Esophagus squamous epithelium (tissue), 5 donors: ENCODE results near the gene FBXL14. TPM values are rescaled to one million over a fixed set of nuclear protein-coding genes. Genes with fewer than 3 reads are reported as not detected.

ENCODE experiments used
- DNase-seq: peaks from one replicate; lab custom pipeline; 2025; lab: John Stamatoyannopoulos, UW
- H3K27ac ChIP-seq, 4 donors: fragments of 200-600 bp; sonication (generic); one replicate each; pipeline ENCODE4 v1.5.1; 2016 to 2019; ENCODE audit warnings: mild to moderate bottlenecking in 1 of 4
- H3K27me3 ChIP-seq, 4 donors: fragments of 200-600 bp; sonication (generic); 1 replicate in 3 of 4; 2 replicates in 1 of 4; pipeline versions ENCODE4 v1.5.1 to v1.6.0; 2017 to 2021; ENCODE audit warnings: antibody characterized with exemption in 1 of 4
- H3K36me3 ChIP-seq, 3 donors: fragments of 200-600 bp; sonication (generic); one replicate each; pipeline ENCODE4 v1.5.1; 2016 to 2019
- H3K4me1 ChIP-seq, 3 donors: fragments of 200-600 bp; sonication (generic); one replicate each; pipeline ENCODE4 v1.5.1; 2017 to 2019
- H3K4me3 ChIP-seq, 4 donors: fragments of 200-600 bp; sonication (generic); 1 replicate in 3 of 4; 2 replicates in 1 of 4; pipeline ENCODE4 v1.5.1; 2016 to 2019; ENCODE audit warnings: mild to moderate bottlenecking in 2 of 4, moderate library complexity in 1 of 4
- H3K9me3 ChIP-seq, 3 donors: fragments of 200-600 bp; sonication (generic); one replicate each; pipeline ENCODE4 v1.5.1; 2016 to 2019
- POLR2A ChIP-seq, 4 donors: fragments of 450-650 bp; IDR thresholded peaks; one replicate each; pipeline ENCODE4 v1.6.1; 2017; ENCODE audit warnings: antibody characterized with exemption in 4 of 4, mild to moderate bottlenecking in 4 of 4, moderate library complexity in 3 of 4
- WGBS, 2 donors: methylation state at CpG; one replicate each; pipeline ENCODE4 v1.1.5; 2018; 5-methylcytosine and 5-hydroxymethylcytosine counted together
- intact Hi-C: fragments of 100-400 bp; cut with DNase I; formaldehyde crosslinking; loops from one replicate; pipeline ENCODE4 v1.15.0; 2022
- total RNA-seq, 4 donors: library from RNA; depleted of rRNA; stranded (reverse); fragments of >200 nt; gene quantifications; one replicate each; pipeline ENCODE4 v1.1.0, GENCODE V29; 2016
- TF ChIP-seq, protein P1 (sequence below), 6 experiments: fragments of 450-650 bp in 4 of 6; fragments of 200-600 bp in 2 of 6; sonication (generic) in 2 of 6; IDR thresholded peaks; one replicate each; pipeline ENCODE4 v1.5.1; 2016 to 2019; ENCODE audit warnings: antibody characterized with exemption in 6 of 6, mild to moderate bottlenecking in 4 of 6, moderate library complexity in 4 of 6
- donor health status: DM: yes; HTN: yes; CAD: no.

Gene FBXL14
- total RNA-seq, 4 donors from 2014 or later: 6.5 to 14.9 (median 8.8) TPM

GRCh38 chr12:1544996-1545700 is 49.2 kb downstream of the FBXL14 start:
- intact Hi-C loops: no loop called here
- WGBS, 2 donors: 33 to 44% methylated on average over 7 of the region's 7 CpGs

GRCh38 chr12:1542599-1542998 is 51.8 kb downstream of the FBXL14 start:
- no peak overlapping the region for H3K4me3 ChIP-seq
- H3K27ac ChIP-seq: no peak overlapping the region
- no peaks in the 10 kb centered on the region for H3K27me3 ChIP-seq
- H3K9me3 ChIP-seq: no peaks in the 10 kb centered on the region
- TF ChIP-seq POLR2A (IDR thresholded peaks at IDR 0.05): no peak
- TF ChIP-seq, protein P1, sequence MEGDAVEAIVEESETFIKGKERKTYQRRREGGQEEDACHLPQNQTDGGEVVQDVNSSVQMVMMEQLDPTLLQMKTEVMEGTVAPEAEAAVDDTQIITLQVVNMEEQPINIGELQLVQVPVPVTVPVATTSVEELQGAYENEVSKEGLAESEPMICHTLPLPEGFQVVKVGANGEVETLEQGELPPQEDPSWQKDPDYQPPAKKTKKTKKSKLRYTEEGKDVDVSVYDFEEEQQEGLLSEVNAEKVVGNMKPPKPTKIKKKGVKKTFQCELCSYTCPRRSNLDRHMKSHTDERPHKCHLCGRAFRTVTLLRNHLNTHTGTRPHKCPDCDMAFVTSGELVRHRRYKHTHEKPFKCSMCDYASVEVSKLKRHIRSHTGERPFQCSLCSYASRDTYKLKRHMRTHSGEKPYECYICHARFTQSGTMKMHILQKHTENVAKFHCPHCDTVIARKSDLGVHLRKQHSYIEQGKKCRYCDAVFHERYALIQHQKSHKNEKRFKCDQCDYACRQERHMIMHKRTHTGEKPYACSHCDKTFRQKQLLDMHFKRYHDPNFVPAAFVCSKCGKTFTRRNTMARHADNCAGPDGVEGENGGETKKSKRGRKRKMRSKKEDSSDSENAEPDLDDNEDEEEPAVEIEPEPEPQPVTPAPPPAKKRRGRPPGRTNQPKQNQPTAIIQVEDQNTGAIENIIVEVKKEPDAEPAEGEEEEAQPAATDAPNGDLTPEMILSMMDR (IDR thresholded peaks at IDR 0.05): no peak
- H3K36me3 ChIP-seq: no peaks in the 10 kb centered on the region
- intact Hi-C loops: no loop called here
- DNase-seq: no peak
- H3K4me1 ChIP-seq: peaks cover 0 to 47% (median 0%) of the 10 kb centered on the region in 3 donors
- 93 to 96% methylated on average over 7 of the region's 7 CpGs for WGBS, 2 donors

More at GRCh38 chr12:1544996-1545700, 49.2 kb downstream of the FBXL14 start:
- no peak for DNase-seq
- H3K4me3 ChIP-seq: no peak overlapping the region
- H3K27ac ChIP-seq: no peak overlapping the region
- H3K9me3 ChIP-seq: no peaks in the 10 kb centered on the region
- no peaks in the 10 kb centered on the region for H3K27me3 ChIP-seq
- no peak for TF ChIP-seq POLR2A (IDR thresholded peaks at IDR 0.05)
- TF ChIP-seq, protein P1 (IDR thresholded peaks at IDR 0.05): peak in 2 of 6 experiments; percentile 4 to 35
- peaks cover 0 to 39% (median 0%) of the 10 kb centered on the region in 3 donors for H3K4me1 ChIP-seq
- H3K36me3 ChIP-seq: no peaks in the 10 kb centered on the region

GRCh38 chr12:1540690-1541089 is 53.7 kb downstream of the FBXL14 start:
- 22 to 80% methylated on average over 6 of the region's 6 CpGs for WGBS, 2 donors
- Histone ChIP-seq H3K4me1 (peaks cover 0 to 36% (median 0%) of the 10 kb centered on the region in 3 donors), H3K4me3 (no peak overlapping the region), H3K9me3 (no peaks in the 10 kb centered on the region), H3K36me3 (no peaks in the 10 kb centered on the region), H3K27me3 (peaks cover 0 to 9% (median 0%) of the 10 kb centered on the region in 4 donors), H3K27ac (peak overlapping the region in 2 of 4 donors; percentile 25 to 45)
- intact Hi-C loops: no loop called here
- TF ChIP-seq, protein P1 (IDR thresholded peaks at IDR 0.05): no peak
- no peak for TF ChIP-seq POLR2A (IDR thresholded peaks at IDR 0.05)
- no peak for DNase-seq

DNA sequence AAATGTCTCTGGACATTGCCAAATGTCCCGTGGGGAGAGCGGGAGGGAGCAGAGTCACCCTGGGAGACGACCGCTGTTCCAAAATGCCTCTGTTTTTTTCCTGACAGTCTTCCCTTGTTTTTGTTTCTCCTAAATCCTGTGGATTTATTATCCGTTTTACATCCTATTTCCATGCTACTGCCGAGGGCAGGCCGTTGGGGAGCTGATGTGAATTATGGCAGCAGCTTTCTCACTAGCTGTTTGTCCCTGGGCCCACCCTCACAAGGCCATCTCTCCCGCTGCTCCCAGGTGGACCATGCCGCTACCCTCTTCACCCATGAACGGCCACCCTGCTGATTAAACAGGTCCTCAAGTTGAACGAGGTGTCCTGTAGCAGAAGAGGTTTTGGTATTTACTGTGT is 55.2 kb downstream of the FBXL14 start:
- intact Hi-C loops: no loop called here
- H3K27me3 ChIP-seq: peaks cover 0 to 20% (median 0%) of the 10 kb centered on the region in 4 donors
- no peak for DNase-seq

DNA sequence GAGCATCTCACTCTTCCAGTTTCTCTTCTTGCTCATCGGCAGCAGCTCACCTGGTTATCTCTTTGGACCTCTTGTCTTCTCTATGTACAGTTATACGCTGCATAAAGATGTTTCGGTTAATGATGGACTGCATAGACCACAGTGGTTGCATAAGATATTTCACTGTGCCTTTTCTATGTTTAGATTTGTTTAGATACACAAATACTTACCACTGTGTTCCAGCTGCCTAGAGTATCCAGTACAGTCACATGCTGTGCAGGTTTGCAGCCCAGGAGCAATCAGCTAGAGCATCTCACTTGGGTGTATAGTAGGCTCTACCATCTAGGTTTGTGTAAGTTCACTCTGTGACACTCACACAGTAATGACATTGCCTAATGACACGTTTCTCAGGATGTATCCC is 57.6 kb downstream of the FBXL14 start:
- DNase-seq: no peak

More for the DNA sequence above, 55.2 kb downstream of the FBXL14 start:
- no peak overlapping the region for H3K4me3 ChIP-seq
- TF ChIP-seq, protein P1 (IDR thresholded peaks at IDR 0.05): no peak
- TF ChIP-seq POLR2A (IDR thresholded peaks at IDR 0.05): no peak
- H3K9me3 ChIP-seq: no peaks in the 10 kb centered on the region
- no peak overlapping the region for H3K27ac ChIP-seq
- peaks cover 0 to 30% (median 0%) of the 10 kb centered on the region in 3 donors for H3K4me1 ChIP-seq
- H3K36me3 ChIP-seq: no peaks in the 10 kb centered on the region
- 82 to 91% methylated on average over 7 to 11 of the region's 11 CpGs for WGBS, 2 donors

More for the DNA sequence above, 57.6 kb downstream of the FBXL14 start:
- Histone ChIP-seq H3K4me1 (peaks cover 2 to 47% (median 4%) of the 10 kb centered on the region in 3 donors), H3K9me3 (no peaks in the 10 kb centered on the region), H3K36me3 (no peaks in the 10 kb centered on the region), H3K27me3 (peaks cover 0 to 33% (median 3%) of the 10 kb centered on the region in 4 donors), H3K27ac (no peak overlapping the region), H3K4me3 (no peak overlapping the region)
- 76 to 80% methylated on average over 4 of the region's 4 CpGs for WGBS, 2 donors
- intact Hi-C loops: no loop called here
- no peak for TF ChIP-seq POLR2A (IDR thresholded peaks at IDR 0.05)
- TF ChIP-seq, protein P1 (IDR thresholded peaks at IDR 0.05): no peak
